GM18526 (cell line): ENCODE results near the gene SLC15A4.

Experiments used
- POLR2A ChIP-seq: IDR thresholded peaks from 3 replicates; pipeline ENCODE4 v1.6.1; 2011; ENCODE audit not compliant: insufficient read length; ENCODE audit errors: extremely low read depth

The SLC15A4 gene

DNA sequence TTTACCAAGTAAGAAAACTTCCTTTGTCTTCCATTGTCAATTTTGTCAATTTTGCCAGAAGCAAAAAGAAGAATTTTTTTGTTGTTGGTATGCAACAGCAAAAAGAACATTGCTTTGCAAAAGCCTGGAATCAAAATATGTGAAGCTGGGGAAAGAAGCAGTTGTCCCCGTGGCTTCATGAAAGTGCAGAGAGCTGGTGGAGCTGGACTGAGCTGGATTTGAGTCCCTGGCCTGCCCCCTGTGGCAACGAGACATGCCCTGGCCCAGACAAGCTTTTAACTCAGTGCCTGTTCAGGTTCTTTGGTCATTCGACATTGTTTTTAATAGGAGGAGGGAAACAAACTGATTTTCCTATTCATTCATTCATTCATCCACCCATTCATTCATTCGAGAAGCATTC is 70.3 kb downstream of the SLC15A4 start:
- no peak for TF ChIP-seq POLR2A

- TF ChIP-seq POLR2A, result no peak
Observed at GRCh38 chr12:128752386-128752785, 71.4 kb downstream of the SLC15A4 start.

DNA sequence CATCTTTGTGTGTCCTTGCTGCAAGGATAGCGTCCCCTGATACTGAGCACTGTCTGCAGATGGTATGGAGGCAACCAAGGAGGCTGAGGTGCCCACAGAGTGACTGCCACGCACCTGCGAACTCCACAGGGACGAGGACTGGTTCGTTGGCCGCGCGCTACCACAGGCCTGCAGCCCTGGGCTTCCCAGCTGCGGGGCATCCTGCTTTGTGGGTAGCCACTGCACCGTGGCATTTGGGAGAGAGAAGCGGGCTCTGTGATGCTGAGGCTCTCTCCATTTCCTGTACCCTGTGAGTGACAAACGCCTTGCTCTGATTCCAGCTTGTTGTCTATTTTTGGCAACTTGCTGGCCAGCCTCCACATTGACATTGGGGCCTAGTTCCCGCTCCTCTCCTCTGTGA is 76.3 kb downstream of the SLC15A4 start:
- no peak for TF ChIP-seq POLR2A

- TF ChIP-seq POLR2A, result no peak
Observed at GRCh38 chr12:128745772-128746689, 77.7 kb downstream of the SLC15A4 start.

- TF ChIP-seq POLR2A, result no peak
Observed at GRCh38 chr12:128743916-128744315, 79.8 kb downstream of the SLC15A4 start.
